Stimulated activated CD8-positive, alpha-beta memory T cell treated with anti-CD3 and anti-CD28 coated beads, Interleukin-4, amount 100 ng/mL, for 24 hours (primary cell): Measurements from ENCODE around the gene RABL6.
A peak's percentile ranks its signal among the peaks of the same experiment; 100 is the strongest.

Experiments used
- DNase-seq: peaks from one replicate; pipeline ENCODE4 v3.0.0-alpha.2; 2020; ENCODE audit warnings: low read depth

RABL6 gene

GRCh38 chr9:136847088-136847825, 39.5 kb downstream of the RABL6 start:
- no peak for DNase-seq

- peak; percentile 75 for DNase-seq
Observed at GRCh38 chr9:136847826-136848392, 40.2 kb downstream of the RABL6 start.

- DNase-seq = no peak
Observed at GRCh38 chr9:136848393-136849037, 40.8 kb downstream of the RABL6 start.

DNA sequence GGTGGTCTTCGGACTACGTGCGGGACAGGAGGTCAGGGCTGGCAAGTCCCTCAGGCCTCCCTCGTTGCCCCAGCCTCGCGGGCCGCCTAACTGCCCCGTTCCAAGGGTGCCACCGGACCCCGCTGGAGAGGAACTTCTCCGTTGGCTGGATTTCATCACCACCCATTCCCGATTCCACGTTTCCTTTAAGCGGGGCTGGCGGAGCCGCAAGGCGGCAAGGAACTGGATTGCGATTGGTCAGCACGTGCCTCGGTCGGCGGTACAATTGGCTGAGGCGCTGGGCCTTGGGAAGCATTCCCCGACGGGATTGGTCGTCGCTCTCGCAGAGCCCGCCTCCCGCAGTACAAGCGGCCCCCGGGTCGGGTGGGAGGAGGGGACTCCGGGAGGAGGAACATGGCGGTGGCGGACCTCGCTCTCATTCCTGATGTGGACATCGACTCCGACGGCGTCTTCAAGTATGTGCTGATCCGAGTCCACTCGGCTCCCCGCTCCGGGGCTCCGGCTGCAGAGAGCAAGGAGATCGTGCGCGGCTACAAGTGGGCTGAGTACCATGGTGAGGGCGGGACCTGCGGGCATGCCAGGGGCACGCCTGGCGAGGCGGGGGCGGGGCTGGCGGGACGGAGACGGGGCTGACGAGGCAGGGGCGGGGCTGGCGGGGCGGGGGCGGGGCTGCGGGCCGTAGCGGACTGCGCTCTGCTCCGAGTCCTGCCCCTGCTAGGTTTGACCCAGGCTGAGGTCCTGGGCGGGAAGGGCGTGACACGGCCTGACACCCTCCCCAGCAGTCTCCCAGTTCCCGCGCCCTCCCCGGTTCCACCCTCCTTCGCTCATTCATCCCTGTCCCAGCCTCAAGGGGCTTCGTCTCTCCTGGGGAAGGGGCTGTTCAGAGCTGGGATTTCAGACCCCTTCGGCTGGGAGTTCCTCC, 41.6 kb downstream of the RABL6 start, which contains the start of gene PHPT1:
PHPT1 (plus strand) TSS at position 372 of the 922 bp plus-strand sequence; CDS start at position 394, 22 bp downstream.
- DNase-seq = peak; percentile 94

- no peak for DNase-seq
Observed at GRCh38 chr9:136849960-136850865, 42.5 kb downstream of the RABL6 start.

DNA sequence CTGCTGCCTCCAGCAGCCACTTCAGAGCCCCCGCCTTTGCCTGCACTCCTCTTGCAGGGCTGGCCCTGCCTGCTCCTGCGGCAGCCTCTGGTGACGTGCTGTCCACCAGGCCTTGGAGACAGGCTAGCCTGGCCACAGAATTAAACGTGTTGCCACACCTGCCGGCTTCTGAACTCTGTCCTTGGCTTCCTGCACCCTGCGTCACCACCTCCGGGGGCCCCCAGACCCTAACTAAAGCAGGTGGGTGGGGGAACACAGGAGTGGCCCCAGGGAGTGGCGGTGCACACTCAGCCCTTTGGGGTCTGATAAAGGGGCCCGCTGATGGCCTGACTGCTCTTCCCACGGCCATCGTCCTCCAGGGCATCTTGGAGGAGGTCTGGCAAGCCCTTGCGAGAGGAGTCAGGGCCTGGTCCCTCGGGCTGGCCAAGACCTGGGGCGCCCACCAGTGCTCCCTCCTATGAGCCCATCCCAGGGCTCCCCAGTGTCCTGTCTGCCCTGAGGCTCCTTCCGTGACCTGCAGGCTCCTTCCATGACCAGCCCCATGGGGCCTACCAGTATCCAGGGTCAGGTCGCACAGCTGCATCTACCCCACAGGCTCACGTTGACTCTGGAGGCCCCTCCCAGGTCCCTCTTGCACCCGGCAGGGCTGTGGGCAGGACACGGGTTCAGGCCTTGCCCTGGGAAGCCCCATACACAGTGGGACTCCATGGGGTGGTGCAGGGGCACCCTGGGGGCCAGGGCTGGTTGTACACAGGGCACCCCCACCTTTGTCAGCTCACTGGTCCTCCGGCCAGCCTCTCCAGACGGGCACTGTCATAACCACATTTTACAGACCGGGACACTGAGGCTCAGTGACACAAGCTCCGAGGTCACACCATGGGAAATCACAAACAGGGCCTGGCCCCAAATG, 43.4 kb downstream of the RABL6 start:
- DNase-seq = no peak

DNA sequence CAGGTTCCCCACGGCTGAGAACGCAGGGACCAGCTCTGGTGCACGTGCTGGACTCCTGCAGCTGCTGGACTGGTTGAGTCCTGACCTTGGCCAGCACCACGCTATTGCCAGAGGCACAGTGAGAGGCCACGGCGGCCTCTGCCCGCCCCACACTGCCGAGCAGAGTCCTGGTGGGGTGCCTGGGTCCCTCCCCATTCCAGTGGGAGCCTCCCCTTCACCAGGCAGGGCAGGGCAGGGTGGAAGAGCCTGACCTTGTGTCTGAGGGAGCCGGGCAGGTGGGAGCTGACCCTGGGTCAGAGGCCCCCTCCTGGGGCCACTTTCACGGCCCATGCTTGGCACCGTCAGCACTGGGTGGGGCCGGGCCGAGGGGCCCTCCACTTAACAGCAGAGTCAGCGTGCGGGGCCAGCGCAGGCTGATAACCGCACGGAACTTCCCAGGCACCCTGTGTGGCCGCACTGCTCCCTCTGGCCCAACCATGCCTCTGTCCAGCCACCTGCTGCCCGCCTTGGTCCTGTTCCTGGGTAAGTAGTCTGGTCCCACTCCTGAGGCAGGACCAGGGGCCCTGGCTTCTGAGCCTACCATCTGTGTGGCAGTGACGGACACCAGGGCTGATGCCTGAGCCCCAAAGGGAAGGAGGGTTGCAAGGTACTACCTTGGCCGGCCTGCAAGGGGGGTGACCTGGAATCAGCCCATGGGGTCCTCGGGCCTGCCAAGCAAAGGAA, 44.4 kb downstream of the RABL6 start, which contains the start of gene MAMDC4:
MAMDC4 (plus strand) TSS at position 406 of the 723 bp plus-strand sequence; CDS start at position 477, 71 bp downstream.
- no peak for DNase-seq

GRCh38 chr9:136852664-136853595, 45.2 kb downstream of the RABL6 start:
- DNase-seq = no peak

- no peak for DNase-seq
Observed at GRCh38 chr9:136853596-136854112, 45.9 kb downstream of the RABL6 start.

DNA sequence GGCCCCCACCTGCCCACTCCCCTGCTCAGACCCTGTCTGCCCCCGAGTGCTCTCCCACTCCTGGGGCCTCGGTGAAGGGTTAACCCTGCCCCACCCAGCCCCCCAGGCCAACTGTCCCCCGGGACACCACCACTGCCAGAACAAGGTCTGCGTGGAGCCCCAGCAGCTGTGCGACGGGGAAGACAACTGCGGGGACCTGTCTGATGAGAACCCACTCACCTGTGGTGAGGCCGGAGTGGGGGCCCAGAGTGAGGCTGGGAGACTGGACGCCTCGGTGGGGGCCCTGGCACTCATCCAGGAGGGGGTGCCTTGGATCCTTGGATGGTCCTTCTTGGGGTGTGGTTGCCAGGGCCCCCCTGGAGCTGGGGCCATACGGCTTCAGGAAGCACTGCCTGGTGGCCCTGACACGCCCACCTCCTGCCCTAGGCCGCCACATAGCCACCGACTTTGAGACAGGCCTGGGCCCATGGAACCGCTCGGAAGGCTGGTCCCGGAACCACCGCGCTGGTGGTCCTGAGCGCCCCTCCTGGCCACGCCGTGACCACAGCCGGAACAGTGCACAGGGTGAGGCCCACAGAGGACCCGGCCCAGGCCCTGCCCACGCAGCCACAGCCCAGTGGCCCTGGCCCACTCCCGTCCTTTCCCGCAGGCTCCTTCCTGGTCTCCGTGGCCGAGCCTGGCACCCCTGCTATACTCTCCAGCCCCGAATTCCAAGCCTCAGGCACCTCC, 46.5 kb downstream of the RABL6 start:
- DNase-seq = no peak

GRCh38 chr9:136854842-136855460, 47.2 kb downstream of the RABL6 start:
- no peak for DNase-seq

DNA sequence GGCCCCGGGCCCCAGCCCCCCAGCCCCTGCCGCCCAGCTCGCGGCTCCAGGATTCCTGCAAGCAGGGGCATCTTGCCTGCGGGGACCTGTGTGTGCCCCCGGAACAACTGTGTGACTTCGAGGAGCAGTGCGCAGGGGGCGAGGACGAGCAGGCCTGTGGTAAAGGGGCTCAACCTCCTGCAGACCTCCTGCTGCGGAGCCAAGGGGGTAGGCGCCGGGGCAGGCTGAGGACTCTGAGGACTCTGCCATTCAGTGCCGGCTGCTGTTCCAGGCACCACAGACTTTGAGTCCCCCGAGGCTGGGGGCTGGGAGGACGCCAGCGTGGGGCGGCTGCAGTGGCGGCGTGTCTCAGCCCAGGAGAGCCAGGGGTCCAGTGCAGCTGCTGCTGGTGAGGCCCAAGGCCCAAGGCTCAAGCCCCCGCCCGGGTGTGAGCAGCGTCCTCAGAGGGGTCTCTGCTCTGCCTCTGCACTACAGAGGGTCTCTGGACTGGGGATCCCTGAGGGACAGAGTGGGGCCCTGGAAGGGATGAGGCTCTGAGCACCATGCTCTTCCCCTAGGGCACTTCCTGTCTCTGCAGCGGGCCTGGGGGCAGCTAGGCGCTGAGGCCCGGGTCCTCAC, 47.8 kb downstream of the RABL6 start:
- DNase-seq = no peak

GRCh38 chr9:136856079-136856476, 48.3 kb downstream of the RABL6 start:
- DNase-seq = no peak

DNA sequence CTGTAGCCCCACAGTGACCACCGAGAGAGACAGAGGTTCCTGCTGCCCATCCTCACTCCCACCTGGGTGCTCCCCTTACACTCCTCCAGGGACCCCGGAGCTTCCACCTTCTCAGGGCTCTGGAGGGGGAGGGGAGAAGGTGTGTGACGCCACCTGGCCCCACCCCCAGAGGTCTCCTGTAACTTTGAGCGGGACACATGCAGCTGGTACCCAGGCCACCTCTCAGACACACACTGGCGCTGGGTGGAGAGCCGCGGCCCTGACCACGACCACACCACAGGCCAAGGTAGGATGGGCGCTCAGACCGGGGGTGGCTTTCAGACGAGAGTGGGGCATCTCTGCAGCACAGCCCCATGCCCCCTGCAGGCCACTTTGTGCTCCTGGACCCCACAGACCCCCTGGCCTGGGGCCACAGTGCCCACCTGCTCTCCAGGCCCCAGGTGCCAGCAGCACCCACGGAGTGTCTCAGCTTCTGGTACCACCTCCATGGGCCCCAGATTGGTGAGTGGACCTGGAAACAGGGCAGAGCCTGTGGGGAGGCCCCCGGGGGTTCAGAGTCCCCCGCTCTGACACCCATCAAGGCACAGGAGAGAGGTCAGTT, 48.9 kb downstream of the RABL6 start:
- no peak for DNase-seq

- no peak for DNase-seq
Observed at GRCh38 chr9:136857166-136857565, 49.4 kb downstream of the RABL6 start.
